HG03064 (cell line): ENCODE measurements around the gene KCNJ15.

Experiments
- ATAC-seq: cut with Tn5 transposase; IDR thresholded peaks from one replicate; pipeline ENCODE4 v1.9.1; 2021; ENCODE audit warnings: low read depth; ENCODE audit not compliant: unreplicated experiment

KCNJ15 gene

GRCh38 chr21:38297194-38297631, 40.4 kb downstream of the KCNJ15 start:
- no peak for ATAC-seq

GRCh38 chr21:38297871-38298270, 41.1 kb downstream of the KCNJ15 start:
- ATAC-seq = no peak

GRCh38 chr21:38298832-38299231, 42.0 kb downstream of the KCNJ15 start:
- ATAC-seq = no peak

- ATAC-seq = no peak
These were observed 42.9 kb downstream of the KCNJ15 start for GRCh38 chr21:38299671-38300070.

GRCh38 chr21:38300141-38300578, 43.4 kb downstream of the KCNJ15 start:
- no peak for ATAC-seq

- no peak for ATAC-seq
These were observed 44.8 kb downstream of the KCNJ15 start for GRCh38 chr21:38301321-38302214.

- no peak for ATAC-seq
These were observed 46.5 kb downstream of the KCNJ15 start for GRCh38 chr21:38303300-38303699.

- ATAC-seq = no peak
These were observed 49.8 kb downstream of the KCNJ15 start for GRCh38 chr21:38306433-38307141.

- no peak for ATAC-seq
These were observed 51.2 kb downstream of the KCNJ15 start for GRCh38 chr21:38307771-38308531.

GRCh38 chr21:38308532-38309119, 51.8 kb downstream of the KCNJ15 start:
- no peak for ATAC-seq

- no peak for ATAC-seq
These were observed 54.1 kb downstream of the KCNJ15 start for GRCh38 chr21:38310646-38311485.

- no peak for ATAC-seq
These were observed 55.0 kb downstream of the KCNJ15 start for GRCh38 chr21:38311765-38312164.

GRCh38 chr21:38312822-38313221, 56.0 kb downstream of the KCNJ15 start:
- ATAC-seq = no peak

GRCh38 chr21:38314558-38314957, 57.8 kb downstream of the KCNJ15 start:
- ATAC-seq = no peak

- no peak for ATAC-seq
These were observed 58.3 kb downstream of the KCNJ15 start for GRCh38 chr21:38315122-38315521.

GRCh38 chr21:38319781-38320180, 63.0 kb downstream of the KCNJ15 start:
- no peak for ATAC-seq

- ATAC-seq = no peak
These were observed 64.8 kb downstream of the KCNJ15 start for GRCh38 chr21:38321568-38321967.

GRCh38 chr21:38322311-38322950, 65.6 kb downstream of the KCNJ15 start:
- no peak for ATAC-seq
